ENCODE data around the gene TSPAN5.
"Not testable (repeated sequence)": the region's sequence is repeated elsewhere in the genome, so short reads cannot be mapped to it uniquely, and the experiment has no call there.

Gene TSPAN5

GRCh38 chr4:98498774-98499173, 159.6 kb downstream of the TSPAN5 start:
- no peak for DNase-seq (ENCODE audit: low read depth, low spot score)

GRCh38 chr4:98496152-98496845, 162.1 kb downstream of the TSPAN5 start:
- no peak for DNase-seq (ENCODE audit: low read depth, low spot score)

- DNase-seq (ENCODE audit: low read depth, low spot score): no peak
Measured at GRCh38 chr4:98493296-98493695, 165.1 kb downstream of the TSPAN5 start.

GRCh38 chr4:98491899-98492559, 166.4 kb downstream of the TSPAN5 start:
- no peak for DNase-seq (ENCODE audit: low read depth, low spot score)

- DNase-seq (ENCODE audit: low read depth, low spot score): no peak
Measured at GRCh38 chr4:98490251-98490650, 168.2 kb downstream of the TSPAN5 start.

GRCh38 chr4:98485816-98486345, 172.5 kb downstream of the TSPAN5 start:
- DNase-seq (ENCODE audit: low read depth, low spot score): no peak

GRCh38 chr4:98484031-98484430, 174.4 kb downstream of the TSPAN5 start:
- no peak for DNase-seq (ENCODE audit: low read depth, low spot score)

- DNase-seq (ENCODE audit: low read depth, low spot score): no peak
Measured at GRCh38 chr4:98482847-98483806, 175.3 kb downstream of the TSPAN5 start.

- DNase-seq (ENCODE audit: low read depth, low spot score): no peak
Measured at GRCh38 chr4:98482503-98482846, 175.9 kb downstream of the TSPAN5 start.

- no peak for DNase-seq (ENCODE audit: low read depth, low spot score)
Measured at GRCh38 chr4:98481167-98481566, 177.2 kb downstream of the TSPAN5 start.

- DNase-seq (ENCODE audit: low read depth, low spot score): no peak
Measured at GRCh38 chr4:98480535-98480934, 177.9 kb downstream of the TSPAN5 start.

- not testable (repeated sequence) for DNase-seq (ENCODE audit: low read depth, low spot score)
Measured at GRCh38 chr4:98479590-98479989, 178.8 kb downstream of the TSPAN5 start.

- DNase-seq (ENCODE audit: low read depth, low spot score): no peak
Measured at GRCh38 chr4:98476891-98477290, 181.5 kb downstream of the TSPAN5 start.

- DNase-seq (ENCODE audit: low read depth, low spot score): no peak
Measured at GRCh38 chr4:98474408-98474844, 184.0 kb downstream of the TSPAN5 start.

- no peak for DNase-seq (ENCODE audit: low read depth, low spot score)
Measured at GRCh38 chr4:98473046-98473445, 185.4 kb downstream of the TSPAN5 start.

GRCh38 chr4:98470831-98471230, 187.6 kb downstream of the TSPAN5 start:
- peak; percentile 32 for DNase-seq (ENCODE audit: low read depth, low spot score)

GRCh38 chr4:98470366-98470765, 188.0 kb downstream of the TSPAN5 start:
- DNase-seq (ENCODE audit: low read depth, low spot score): no peak

- DNase-seq (ENCODE audit: low read depth, low spot score): no peak
Measured at GRCh38 chr4:98469771-98470170, 188.6 kb downstream of the TSPAN5 start.

- DNase-seq (ENCODE audit: low read depth, low spot score): no peak
Measured at GRCh38 chr4:98468709-98469108, 189.7 kb downstream of the TSPAN5 start.

GRCh38 chr4:98467627-98468072, 190.8 kb downstream of the TSPAN5 start:
- DNase-seq (ENCODE audit: low read depth, low spot score): peak; percentile 81

- no peak for DNase-seq (ENCODE audit: low read depth, low spot score)
Measured at GRCh38 chr4:98466868-98467599, 191.4 kb downstream of the TSPAN5 start.
